Sigmoid colon (tissue), 7 donors: ENCODE measurements around the gene SIK3. TPM values are rescaled to one million over a fixed set of nuclear protein-coding genes. Genes with fewer than 3 reads are reported as not detected.
A peak's percentile ranks its signal among the peaks of the same experiment; 100 is the strongest.

Experiments used
- DNase-seq: peaks from one replicate; pipeline ENCODE4 v3.0.0-alpha.2; 2019
- H3K27ac ChIP-seq, 4 donors: fragments of 200-600 bp; sonication (generic); one replicate each; pipeline ENCODE4 v1.5.1; 2016 to 2019; ENCODE audit warnings: mild to moderate bottlenecking in 1 of 4
- H3K27me3 ChIP-seq, 3 donors: fragments of 200-600 bp; sonication (generic); one replicate each; pipeline ENCODE4 v1.5.1; 2019; ENCODE audit warnings: mild to moderate bottlenecking in 1 of 3
- H3K36me3 ChIP-seq, 4 donors: fragments of 200-600 bp; sonication (generic); one replicate each; pipeline ENCODE4 v1.5.1; 2016 to 2019
- H3K4me1 ChIP-seq, 4 donors: fragments of 200-600 bp; sonication (generic); one replicate each; pipeline ENCODE4 v1.5.1; 2017 to 2019
- H3K4me3 ChIP-seq, 4 donors: fragments of 200-600 bp; sonication (generic); one replicate each; pipeline ENCODE4 v1.5.1; 2017 to 2019; ENCODE audit warnings: mild to moderate bottlenecking in 2 of 4, moderate library complexity in 1 of 4
- H3K9me3 ChIP-seq, 4 donors: fragments of 200-600 bp in 3 of 4; sonication (generic) in 3 of 4; one replicate each; pipeline versions ENCODE4 v1.5.1 to v1.6.1; 2013 to 2019
- CTCF ChIP-seq, 4 experiments: fragments of 450-650 bp in 3 of 4; fragments of 200-600 bp in 1 of 4; IDR thresholded peaks; one replicate each; pipeline ENCODE4 v1.5.1; 2016 to 2019; ENCODE audit warnings: antibody characterized with exemption in 4 of 4, mild to moderate bottlenecking in 3 of 4, moderate library complexity in 2 of 4
- EP300 ChIP-seq, 4 donors: sonication (generic); formaldehyde crosslinking; IDR thresholded peaks; one replicate each; pipeline ENCODE4 v1.6.1; 2017; ENCODE audit warnings: antibody characterized with exemption in 4 of 4
- POLR2A ChIP-seq, 2 donors: fragments of 450-650 bp; IDR thresholded peaks; one replicate each; pipeline ENCODE4 v1.6.1; 2016; ENCODE audit warnings: antibody characterized with exemption in 2 of 2, mild to moderate bottlenecking in 2 of 2, moderate library complexity in 2 of 2
- POLR2AphosphoS5 ChIP-seq, 4 donors: sonication (generic); formaldehyde crosslinking; IDR thresholded peaks; one replicate each; pipeline ENCODE4 v1.6.1; 2017; ENCODE audit warnings: antibody characterized with exemption in 4 of 4
- WGBS, 2 donors: extraction: QIAGEN DNeasy Blood & Tissue Kit; methylation state at CpG; one replicate each; pipeline ENCODE4 v1.1.7; 2013; 5-methylcytosine and 5-hydroxymethylcytosine counted together
- intact Hi-C: fragments of 100-400 bp; cut with DNase I; formaldehyde crosslinking; loops from one replicate; pipeline ENCODE4 v1.15.1; 2023
- polyA plus RNA-seq, 3 donors: library from polyadenylated mRNA; stranded (reverse); fragments of 200-250 nt; gene quantifications; one replicate each; pipeline ENCODE4 v1.2.3, GENCODE V29; 2013
- total RNA-seq, 4 donors: library from RNA; depleted of rRNA; stranded (reverse); fragments of >200 nt; gene quantifications; one replicate each; pipeline ENCODE4 v1.1.0, GENCODE V29; 2016
- donor health status: healthy with polysubstance abuse.
- donor health status: Bipolar disorder and iron deficiency.
- donor health status: healthy.

Gene SIK3
- total and polyA plus RNA-seq, 7 donors: 5.5 to 53.2 (median 35.3) TPM

- intact Hi-C loops: no loop called here
- WGBS, 2 donors: 68 to 76% methylated on average over 5 of the region's 5 CpGs
These were observed 9.7 kb upstream of the SIK3 start for GRCh38 chr11:117107701-117108590.

DNA sequence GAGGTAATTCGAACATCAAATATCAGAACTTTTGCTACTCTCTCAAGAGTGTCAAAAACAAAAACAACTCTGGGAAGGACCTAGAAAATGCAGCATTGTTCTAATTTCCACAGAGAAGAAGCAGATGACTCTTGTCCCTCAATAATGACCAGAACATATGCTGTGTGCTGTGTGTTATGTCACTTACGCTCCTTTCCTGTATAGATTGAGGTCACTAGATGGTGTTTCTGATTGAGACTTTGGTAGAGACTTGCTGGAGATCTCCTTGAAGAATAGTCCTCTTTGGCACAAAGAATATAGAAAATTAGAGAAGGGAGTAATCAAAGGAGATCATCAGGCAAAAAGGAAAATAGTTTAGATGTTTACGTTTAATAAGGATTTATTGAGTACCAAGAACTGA lies 2.3 kb upstream of the SIK3 start:
- Histone ChIP-seq H3K4me3 (no peak overlapping the region), H3K36me3 (no peaks in the 10 kb centered on the region), H3K9me3 (no peaks in the 10 kb centered on the region), H3K27ac (no peak overlapping the region), H3K4me1 (peaks cover 0 to 29% (median 26%) of the 10 kb centered on the region in 4 donors), H3K27me3 (no peaks in the 10 kb centered on the region)
- no peak for TF ChIP-seq CTCF (IDR thresholded peaks at IDR 0.05)
- TF ChIP-seq POLR2AphosphoS5 (IDR thresholded peaks at IDR 0.05): no peak
- no peak for TF ChIP-seq EP300 (IDR thresholded peaks at IDR 0.05)
- TF ChIP-seq POLR2A (IDR thresholded peaks at IDR 0.05): no peak
- intact Hi-C loops: no loop called here
- WGBS, 2 donors: 96 to 97% methylated on average over 3 of the region's 3 CpGs
- no peak for DNase-seq

More at GRCh38 chr11:117107701-117108590, 9.7 kb upstream of the SIK3 start:
- H3K36me3 ChIP-seq: no peaks in the 10 kb centered on the region
- no peak overlapping the region for H3K27ac ChIP-seq
- no peaks in the 10 kb centered on the region for H3K27me3 ChIP-seq
- no peaks in the 10 kb centered on the region for H3K9me3 ChIP-seq
- DNase-seq: no peak
- no peaks in the 10 kb centered on the region for H3K4me1 ChIP-seq
- TF ChIP-seq EP300 (IDR thresholded peaks at IDR 0.05): no peak
- no peak overlapping the region for H3K4me3 ChIP-seq

GRCh38 chr11:117099696-117100095 lies 1.5 kb upstream of the SIK3 start:
- DNase-seq: no peak
- no peak for TF ChIP-seq EP300 (IDR thresholded peaks at IDR 0.05)
- TF ChIP-seq POLR2A (IDR thresholded peaks at IDR 0.05): no peak
- no peak for TF ChIP-seq CTCF (IDR thresholded peaks at IDR 0.05)
- TF ChIP-seq POLR2AphosphoS5 (IDR thresholded peaks at IDR 0.05): no peak
- H3K27ac ChIP-seq: peak overlapping the region; percentile 97 to 100 (median 98)
- intact Hi-C loops: loop anchor here (2.0 to 5.0 kb wide), 5 partner anchors 45 to 311 kb away; partner anchors contain the start of genes PAFAH1B2 and ZPR1
- no peaks in the 10 kb centered on the region for H3K9me3 ChIP-seq
- no peaks in the 10 kb centered on the region for H3K27me3 ChIP-seq
- H3K36me3 ChIP-seq: no peaks in the 10 kb centered on the region
- H3K4me3 ChIP-seq: no peak overlapping the region
- peaks cover 0 to 37% (median 35%) of the 10 kb centered on the region in 4 donors for H3K4me1 ChIP-seq
- WGBS, 2 donors: 90 to 96% methylated on average over 2 of the region's 2 CpGs

- H3K4me1 ChIP-seq: peaks cover 0 to 58% (median 50%) of the 10 kb centered on the region in 4 donors
- TF ChIP-seq POLR2A (IDR thresholded peaks at IDR 0.05): no peak
- TF ChIP-seq POLR2AphosphoS5 (IDR thresholded peaks at IDR 0.05): peak in 1 of 4 donors; percentile 43
- 1% methylated on average over 65 of the region's 65 CpGs for WGBS, 2 donors
- H3K27ac ChIP-seq: peak overlapping the region; percentile 97 to 100 (median 98)
- no peaks in the 10 kb centered on the region for H3K9me3 ChIP-seq
- H3K27me3 ChIP-seq: no peaks in the 10 kb centered on the region
- intact Hi-C loops: loop anchor here (2.0 to 5.0 kb wide), 5 partner anchors 47 to 309 kb away; partner anchors contain the start of genes PAFAH1B2 and ZPR1
- peak; percentile 77 for DNase-seq
- no peaks in the 10 kb centered on the region for H3K36me3 ChIP-seq
- H3K4me3 ChIP-seq: peak overlapping the region; percentile 77 to 98 (median 91)
These were observed 599 bp downstream of the SIK3 start for GRCh38 chr11:117097389-117098268.

DNA sequence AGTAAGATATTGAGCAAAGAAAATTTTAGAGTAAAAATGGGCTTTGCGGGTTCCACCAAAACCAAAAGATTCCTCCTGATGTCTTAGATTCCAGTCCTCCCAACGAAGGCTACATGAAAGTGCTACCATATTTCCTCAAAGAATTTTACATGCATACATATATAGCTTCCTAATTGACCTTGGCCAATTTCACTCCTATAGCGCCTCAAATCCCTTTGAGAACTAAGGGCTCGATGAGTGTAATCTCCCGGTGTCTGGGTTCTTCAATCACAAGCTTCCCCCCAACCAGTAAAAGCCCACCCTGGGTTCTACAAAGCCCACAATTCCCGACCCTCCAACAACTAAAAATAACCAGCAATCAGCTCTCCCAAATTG lies 1.2 kb downstream of the SIK3 start:
- intact Hi-C loops: loop anchor here (5.0 kb wide), 1 partner anchor 110 kb away; no protein-coding TSS in a partner anchor
- Histone ChIP-seq H3K4me1 (peaks cover 0 to 64% (median 56%) of the 10 kb centered on the region in 4 donors), H3K27ac (peak overlapping the region; percentile 97 to 100 (median 98)), H3K36me3 (no peaks in the 10 kb centered on the region), H3K4me3 (peak overlapping the region; percentile 77 to 98 (median 91)), H3K27me3 (no peaks in the 10 kb centered on the region), H3K9me3 (no peaks in the 10 kb centered on the region)
- WGBS, 2 donors: 39 to 51% methylated on average over 6 of the region's 6 CpGs
- TF ChIP-seq EP300 (IDR thresholded peaks at IDR 0.05): no peak
- no peak for TF ChIP-seq CTCF (IDR thresholded peaks at IDR 0.05)
- no peak for TF ChIP-seq POLR2AphosphoS5 (IDR thresholded peaks at IDR 0.05)
- DNase-seq: no peak
